ENCODE data around the gene CD27.
"Not testable (repeated sequence)": the region's sequence is repeated elsewhere in the genome, so short reads cannot be mapped to it uniquely, and the experiment has no call there.

The CD27 gene

DNA sequence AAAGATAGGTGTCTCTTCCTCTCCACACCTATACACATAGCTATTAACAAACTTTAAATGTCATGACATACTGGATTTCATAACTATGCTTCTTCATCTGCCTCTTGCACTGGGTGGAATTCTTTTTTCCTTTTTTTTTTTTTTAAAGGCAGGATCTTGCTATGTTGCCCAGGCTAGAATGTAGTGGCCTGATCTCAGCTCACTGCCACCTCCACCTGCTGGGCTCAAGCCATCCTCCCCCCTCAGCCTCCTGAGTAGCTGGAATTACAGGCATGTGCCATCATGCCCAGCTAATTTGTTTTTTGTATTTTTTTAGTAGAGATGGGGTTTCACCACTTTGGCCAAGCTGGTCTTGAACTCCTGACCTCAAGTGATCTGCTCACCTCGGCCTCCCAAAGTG lies 43.5 kb downstream of the CD27 start:
- DNase-seq (ENCODE audit: low read depth): no peak

DNA sequence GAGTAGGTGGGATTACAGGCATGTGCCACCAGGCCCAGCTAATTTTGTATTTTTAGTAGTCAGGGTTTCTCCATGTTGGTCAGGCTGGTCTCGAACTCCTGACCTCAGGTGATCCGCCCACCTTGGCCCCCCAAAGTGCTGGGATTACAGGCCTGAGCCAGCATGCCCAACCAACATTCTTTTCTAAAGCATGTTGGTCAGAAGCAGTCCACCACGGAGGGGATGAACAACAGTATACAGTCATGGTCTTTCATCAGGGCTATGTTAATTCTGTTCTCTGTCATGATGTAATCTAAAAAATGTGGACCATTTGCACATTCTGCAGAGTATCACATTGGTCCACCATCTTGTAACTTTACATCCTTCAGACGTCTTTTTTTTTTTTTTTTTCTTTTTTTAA lies 44.7 kb downstream of the CD27 start:
- no peak for DNase-seq (ENCODE audit: low read depth)

DNA sequence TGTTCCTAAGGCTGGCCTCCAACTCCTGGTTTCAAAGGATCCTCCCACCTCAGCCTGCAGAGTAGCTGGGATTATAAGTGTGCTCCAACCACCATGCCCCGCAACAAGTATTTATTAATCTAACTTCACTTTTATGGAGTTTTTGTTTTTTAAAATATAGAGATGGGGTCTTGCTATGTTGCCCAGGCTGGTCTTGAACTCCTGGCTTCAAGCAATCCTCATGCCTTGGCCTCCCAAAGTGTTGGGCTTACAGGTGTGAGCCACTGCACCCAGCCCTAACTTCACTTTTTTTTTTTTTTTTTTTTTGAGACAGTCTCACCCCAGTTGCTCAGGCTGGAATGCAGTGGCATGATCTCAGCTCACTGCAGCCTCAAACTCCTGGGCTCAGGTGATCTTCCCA lies 45.9 kb downstream of the CD27 start:
- not testable (repeated sequence) for DNase-seq (ENCODE audit: low read depth)

DNA sequence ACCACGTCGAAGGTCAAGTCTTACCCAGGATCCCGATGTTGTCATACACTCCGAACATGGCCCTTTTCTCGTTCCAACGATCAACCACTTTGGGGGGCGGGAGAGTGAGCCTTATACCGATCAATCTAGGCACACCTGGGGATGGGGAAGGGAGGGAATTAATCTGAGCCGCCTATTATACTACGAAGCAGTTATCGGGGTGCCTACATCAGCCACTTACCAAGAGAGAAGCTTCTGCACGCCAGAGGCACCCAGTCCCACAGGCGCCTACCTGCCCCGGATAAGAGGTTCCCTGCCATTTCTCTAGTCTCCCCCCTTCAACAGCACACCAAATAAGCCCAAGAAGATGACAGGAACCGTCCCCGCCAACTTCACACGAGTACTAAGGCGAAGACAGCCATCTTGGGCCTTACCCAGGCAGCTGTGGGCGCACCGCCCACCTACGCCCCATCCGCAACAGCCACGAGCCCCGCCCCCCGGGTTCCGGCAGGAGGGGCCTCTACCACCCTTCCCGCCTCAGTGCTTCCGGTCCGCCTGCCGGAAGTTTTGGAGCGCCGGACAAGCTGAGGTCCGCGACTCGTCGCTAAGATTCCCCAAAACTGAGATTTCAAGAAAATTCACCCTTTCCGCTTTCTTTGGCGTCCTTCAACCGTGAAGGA lies 48.2 kb downstream of the CD27 start, which contains the start of gene MRPL51:
Gene MRPL51, minus strand, starts transcription at position 425 of the 659 bp plus-strand sequence. Its CDS starts 126 bp downstream, at position 299.
- DNase-seq (ENCODE audit: low read depth): peak; percentile 64

DNA sequence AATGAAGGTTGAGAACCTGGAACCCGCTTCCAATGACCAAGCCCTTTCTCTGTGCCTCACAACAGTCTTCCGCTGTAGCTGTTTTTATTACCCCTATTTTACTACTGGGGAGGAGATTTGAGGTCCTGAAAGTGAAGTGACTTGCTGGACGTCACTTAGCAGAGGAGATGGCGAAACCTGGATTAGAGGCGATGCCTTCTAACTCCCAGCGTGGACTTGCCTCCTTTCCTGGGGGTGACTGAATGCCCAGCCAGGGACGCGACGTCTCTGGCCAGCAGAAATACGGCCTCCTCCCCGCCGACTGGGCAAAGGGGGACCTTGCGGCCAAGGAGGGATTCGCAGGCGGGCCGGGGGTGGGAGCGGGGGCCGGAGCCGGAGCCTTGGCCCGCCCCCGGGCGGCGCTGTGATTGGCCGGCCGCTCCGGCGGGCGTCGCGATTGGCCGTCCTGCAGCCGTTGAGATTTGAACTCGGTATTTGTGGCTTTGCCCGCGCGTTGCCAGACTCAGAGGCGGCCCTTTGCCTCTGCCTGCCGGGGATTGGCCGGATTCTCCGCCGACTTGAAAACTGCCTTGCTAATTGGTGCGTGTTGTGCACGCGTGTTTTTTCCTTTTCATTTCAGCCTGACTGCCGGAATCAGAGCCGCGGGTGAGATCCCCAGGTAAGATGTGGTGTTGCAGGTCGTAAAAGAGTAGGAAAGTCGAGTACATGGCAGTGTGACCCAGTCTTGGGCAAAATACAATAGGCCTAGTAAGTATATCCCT lies 48.9 kb downstream of the CD27 start, which contains the start of gene NCAPD2:
Gene NCAPD2, plus strand, starts transcription at position 606 of the 761 bp plus-strand sequence. CDS start 997 bp downstream, outside the sequence.
- peak; percentile 79 for DNase-seq (ENCODE audit: low read depth)

DNA sequence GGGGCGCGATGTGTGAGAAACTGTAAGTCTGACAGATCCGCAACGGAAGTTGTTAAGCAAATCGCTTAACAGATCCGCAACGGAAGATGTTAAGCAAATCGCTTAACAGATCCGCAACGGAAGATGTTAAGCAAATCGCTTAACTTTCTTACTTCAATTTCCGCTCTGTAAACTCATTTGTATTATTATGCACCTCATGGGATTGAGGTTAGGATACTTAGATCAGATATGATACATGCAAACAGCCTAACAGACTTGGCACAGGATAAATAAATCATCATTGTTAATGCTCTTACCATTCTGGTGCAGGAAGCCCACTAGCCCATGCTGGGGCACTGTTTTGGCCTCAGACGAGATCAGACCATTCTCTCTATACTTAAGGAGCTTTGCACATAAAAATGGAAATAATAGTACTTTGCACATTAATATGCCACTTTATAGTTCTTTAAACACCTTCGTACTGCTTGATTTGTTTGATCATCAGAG lies 49.5 kb downstream of the CD27 start:
- DNase-seq (ENCODE audit: low read depth): no peak

DNA sequence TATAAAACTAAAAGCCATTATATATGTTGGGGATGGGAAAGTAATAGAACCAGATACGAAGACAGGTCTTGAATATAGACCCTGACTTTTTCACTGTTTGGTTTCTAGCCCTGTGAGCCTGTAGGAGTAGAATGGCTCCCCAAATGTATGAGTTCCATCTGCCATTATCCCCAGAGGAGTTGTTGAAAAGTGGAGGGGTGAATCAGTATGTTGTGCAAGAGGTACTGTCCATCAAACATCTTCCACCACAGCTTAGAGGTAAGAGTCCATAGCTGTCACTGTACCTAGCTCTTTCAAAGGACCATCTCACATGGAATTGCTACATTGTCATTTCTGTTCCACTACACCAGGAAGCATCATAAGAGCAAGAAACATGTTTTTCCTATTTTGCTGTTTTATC lies 50.2 kb downstream of the CD27 start:
- no peak for DNase-seq (ENCODE audit: low read depth)

DNA sequence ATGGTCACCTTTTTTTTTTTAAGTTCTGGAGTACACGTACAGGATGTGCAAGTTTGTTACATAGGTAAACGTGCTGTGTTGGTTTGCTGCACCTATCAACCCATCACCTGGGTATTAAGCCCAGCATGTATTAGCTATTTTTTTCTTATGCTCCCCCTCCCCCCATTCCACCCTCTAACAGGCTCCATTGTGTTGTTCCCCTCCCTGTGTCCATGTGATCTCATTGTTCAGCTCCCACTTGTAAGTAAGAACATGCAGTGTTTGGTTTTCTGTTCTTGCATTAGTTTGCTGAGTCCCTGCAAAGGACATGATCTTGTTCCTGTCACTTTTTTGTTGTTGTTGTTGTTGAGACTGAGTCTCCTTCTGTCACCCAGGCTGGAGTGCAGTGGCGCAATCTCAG lies 52.5 kb downstream of the CD27 start:
- not testable (repeated sequence) for DNase-seq (ENCODE audit: low read depth)

DNA sequence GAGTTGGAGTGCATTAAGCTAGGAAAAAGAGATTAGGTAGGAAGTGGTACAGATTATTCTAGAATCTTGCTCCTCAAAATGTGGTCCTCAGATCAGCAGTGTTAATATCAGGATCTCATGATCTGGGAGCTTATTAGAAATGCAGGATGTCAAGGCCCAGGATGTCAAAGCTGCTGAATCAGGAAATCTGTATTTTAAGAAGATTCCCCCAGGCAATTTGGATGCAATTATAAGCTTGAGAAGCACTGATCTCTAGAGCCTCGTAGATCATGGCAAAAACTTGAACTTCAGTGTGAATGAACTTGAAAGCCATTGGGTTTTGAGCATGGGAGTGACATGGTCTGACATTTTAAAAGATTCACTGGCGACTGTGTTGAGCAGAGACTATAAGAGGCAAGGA lies 55.7 kb downstream of the CD27 start:
- no peak for DNase-seq (ENCODE audit: low read depth)

Measured in GM04503 (cell line).